H9 (cell line): ENCODE data around the gene MTA1. TPM values are rescaled to one million over a fixed set of nuclear protein-coding genes. Genes with fewer than 3 reads are reported as not detected.

Source experiments
- DNase-seq: peaks from one replicate; pipeline ENCODE4 v3.0.0-alpha.2; 2017
- H2AFZ ChIP-seq: one replicate; pipeline ENCODE4 v1.6.1; 2013; ENCODE audit warnings: mild to moderate bottlenecking, low read length, control low read depth, moderate library complexity
- H2AK5ac ChIP-seq: 2 replicates; pipeline ENCODE4 v1.6.1; 2013; ENCODE audit warnings: low read length, control low read depth, mixed read lengths; ENCODE audit not compliant: insufficient read length
- H2BK120ac ChIP-seq: one replicate; pipeline ENCODE4 v1.6.1; 2013; ENCODE audit warnings: low read depth, mild to moderate bottlenecking, low read length, control low read depth, inconsistent platforms; ENCODE audit not compliant: poor library complexity, severe bottlenecking
- H2BK12ac ChIP-seq: 2 replicates; pipeline ENCODE4 v1.6.1; 2013; ENCODE audit warnings: low read length, control low read depth, mixed read lengths, low read depth; ENCODE audit not compliant: insufficient read length
- H2BK15ac ChIP-seq: 2 replicates; pipeline ENCODE4 v1.6.1; 2013; ENCODE audit warnings: low read depth, low read length, control low read depth
- H2BK20ac ChIP-seq: one replicate; pipeline ENCODE4 v1.6.1; 2013; ENCODE audit warnings: low read depth, mild to moderate bottlenecking, low read length, control low read depth, inconsistent platforms; ENCODE audit not compliant: poor library complexity, severe bottlenecking
- H2BK5ac ChIP-seq: 2 replicates; pipeline ENCODE4 v1.6.1; 2013; ENCODE audit warnings: low read length, control low read depth, mixed read lengths; ENCODE audit not compliant: insufficient read length
- H3K14ac ChIP-seq: 2 replicates; pipeline ENCODE4 v1.6.1; 2013; ENCODE audit warnings: low read length, control low read depth; ENCODE audit not compliant: insufficient read depth
- H3K18ac ChIP-seq: 2 replicates; pipeline ENCODE4 v1.6.1; 2013; ENCODE audit warnings: low read depth, mild to moderate bottlenecking, mixed read lengths, low read length, control low read depth; ENCODE audit not compliant: insufficient read length
- H3K23ac ChIP-seq: 2 replicates; pipeline ENCODE4 v1.6.1; 2013; ENCODE audit warnings: low read length, control low read depth, mixed read lengths, low read depth; ENCODE audit not compliant: insufficient read length
- H3K23me2 ChIP-seq: 2 replicates; pipeline ENCODE4 v1.6.1; 2013; ENCODE audit warnings: low read depth, mild to moderate bottlenecking, mixed read lengths, low read length, control low read depth; ENCODE audit not compliant: insufficient read length, poor library complexity, severe bottlenecking
- H3K27ac ChIP-seq: 2 replicates; pipeline ENCODE4 v1.5.1; 2013; ENCODE audit warnings: low read length, control low read depth, mixed read lengths, low read depth; ENCODE audit not compliant: insufficient read length
- H3K27me3 ChIP-seq: 2 replicates; pipeline ENCODE4 v1.6.1; 2013; ENCODE audit warnings: low read length, control low read depth, inconsistent platforms; ENCODE audit not compliant: insufficient read depth
- H3K4ac ChIP-seq: 2 replicates; pipeline ENCODE4 v1.6.1; 2013; ENCODE audit warnings: low read depth, mild to moderate bottlenecking, control low read depth, inconsistent platforms, low read length, moderate library complexity
- H3K4me1 ChIP-seq: 2 replicates; pipeline ENCODE4 v1.6.1; 2013; ENCODE audit warnings: low read length, control low read depth, inconsistent platforms; ENCODE audit not compliant: insufficient read depth
- H3K4me2 ChIP-seq: 2 replicates; pipeline ENCODE4 v1.6.1; 2013; ENCODE audit warnings: low read length, control low read depth, mixed read lengths; ENCODE audit not compliant: insufficient read length, insufficient read depth
- H3K56ac ChIP-seq: 2 replicates; pipeline ENCODE4 v1.6.1; 2013; ENCODE audit warnings: low read depth, mild to moderate bottlenecking, mixed read lengths, low read length, control low read depth; ENCODE audit not compliant: insufficient read length
- H3K79me1 ChIP-seq: 2 replicates; pipeline ENCODE4 v1.6.1; 2013; ENCODE audit warnings: low read depth, mild to moderate bottlenecking, moderate library complexity, low read length, control low read depth, inconsistent platforms; ENCODE audit not compliant: insufficient read depth, poor library complexity, severe bottlenecking
- H3K79me2 ChIP-seq: 2 replicates; pipeline ENCODE4 v1.6.1; 2013; ENCODE audit warnings: low read length, control low read depth, inconsistent platforms; ENCODE audit not compliant: insufficient read depth
- H3K9ac ChIP-seq: 2 replicates; pipeline ENCODE4 v1.6.1; 2013; ENCODE audit warnings: low read length, control low read depth, mixed read lengths; ENCODE audit not compliant: insufficient read length; ENCODE audit errors: extremely low read depth
- H3K9me3 ChIP-seq: one replicate; pipeline ENCODE4 v1.6.1; 2013; ENCODE audit warnings: low read depth, low read length, inconsistent platforms; ENCODE audit not compliant: control insufficient read depth
- H3T11ph ChIP-seq: one replicate; pipeline ENCODE4 v1.6.1; 2013; ENCODE audit warnings: mild to moderate bottlenecking, low read length, control low read depth, inconsistent platforms
- H4K20me1 ChIP-seq: one replicate; pipeline ENCODE4 v1.6.1; 2013; ENCODE audit not compliant: control insufficient read depth, insufficient read length, insufficient read depth
- H4K5ac ChIP-seq: 2 replicates; pipeline ENCODE4 v1.6.1; 2013; ENCODE audit warnings: low read depth, mild to moderate bottlenecking, mixed read lengths, low read length, control low read depth; ENCODE audit not compliant: insufficient read length
- H4K8ac ChIP-seq: replicated peaks from 2 replicates; pipeline ENCODE4 v1.6.1; 2013; ENCODE audit warnings: low read length, control low read depth, mixed read lengths, low read depth; ENCODE audit not compliant: insufficient read length
- H4K91ac ChIP-seq: 2 replicates; pipeline ENCODE4 v1.6.1; 2013; ENCODE audit warnings: low read depth, mild to moderate bottlenecking, moderate library complexity, mixed read lengths, low read length, control low read depth; ENCODE audit not compliant: insufficient read length
- H3K27ac Mint-ChIP-seq, 3 experiments: 2 replicates in 2 of 3; 3 replicates in 1 of 3; pipeline ENCODE4 v1.8.0; 2020 to 2021; ENCODE audit warnings: mixed read lengths in 3 of 3, mild to moderate bottlenecking in 1 of 3, moderate library complexity in 1 of 3
- H3K27me3 Mint-ChIP-seq: 2 replicates; pipeline ENCODE4 v1.8.0; 2021; ENCODE audit warnings: low read depth, mild to moderate bottlenecking, moderate library complexity, mixed read lengths
- H3K36me3 Mint-ChIP-seq, 3 experiments: 2 replicates in 2 of 3; 3 replicates in 1 of 3; pipeline ENCODE4 v1.8.0; 2020 to 2021; ENCODE audit warnings: low read depth in 3 of 3, mixed read lengths in 3 of 3; ENCODE audit not compliant: insufficient read depth in 1 of 3
- H3K4me1 Mint-ChIP-seq, 2 experiments: 2 replicates each; pipeline ENCODE4 v1.8.0; 2020; ENCODE audit warnings: mixed read lengths in 2 of 2
- H3K4me3 Mint-ChIP-seq, 2 experiments: 2 replicates in 1 of 2; 3 replicates in 1 of 2; pipeline ENCODE4 v1.8.0; 2020 to 2021; ENCODE audit warnings: mild to moderate bottlenecking in 2 of 2, mixed read lengths in 2 of 2, moderate library complexity in 1 of 2
- H3K9me3 Mint-ChIP-seq, 2 experiments: 2 replicates in 1 of 2; 3 replicates in 1 of 2; pipeline ENCODE4 v1.8.0; 2020; ENCODE audit warnings: mild to moderate bottlenecking in 2 of 2, mixed read lengths in 2 of 2, moderate library complexity in 1 of 2
- WGBS: extraction: QIAGEN DNeasy Blood & Tissue Kit; methylation state at CpG from one replicate; pipeline ENCODE4 v1.1.7; 2013; ENCODE audit warnings: missing lambda C conversion rate, low lambda C conversion rate, mixed read lengths; ENCODE audit not compliant: insufficient read length; ENCODE audit errors: extremely low coverage; 5-methylcytosine and 5-hydroxymethylcytosine counted together
- total RNA-seq: library from RNA; stranded (reverse); gene quantifications from 2 replicates; pipeline ENCODE4 v1.2.1, GENCODE V29; 2021
- TF ChIP-seq, protein P1 (sequence below): fragments of 200-600 bp; sonication (generic); conservative IDR thresholded peaks from 3 replicates; pipeline ENCODE4 v1.8.0; 2021; ENCODE audit warnings: antibody characterized with exemption, mild to moderate bottlenecking

The MTA1 gene
- total RNA-seq, 1 experiment from 2014 or later, result 230 TPM

DNA sequence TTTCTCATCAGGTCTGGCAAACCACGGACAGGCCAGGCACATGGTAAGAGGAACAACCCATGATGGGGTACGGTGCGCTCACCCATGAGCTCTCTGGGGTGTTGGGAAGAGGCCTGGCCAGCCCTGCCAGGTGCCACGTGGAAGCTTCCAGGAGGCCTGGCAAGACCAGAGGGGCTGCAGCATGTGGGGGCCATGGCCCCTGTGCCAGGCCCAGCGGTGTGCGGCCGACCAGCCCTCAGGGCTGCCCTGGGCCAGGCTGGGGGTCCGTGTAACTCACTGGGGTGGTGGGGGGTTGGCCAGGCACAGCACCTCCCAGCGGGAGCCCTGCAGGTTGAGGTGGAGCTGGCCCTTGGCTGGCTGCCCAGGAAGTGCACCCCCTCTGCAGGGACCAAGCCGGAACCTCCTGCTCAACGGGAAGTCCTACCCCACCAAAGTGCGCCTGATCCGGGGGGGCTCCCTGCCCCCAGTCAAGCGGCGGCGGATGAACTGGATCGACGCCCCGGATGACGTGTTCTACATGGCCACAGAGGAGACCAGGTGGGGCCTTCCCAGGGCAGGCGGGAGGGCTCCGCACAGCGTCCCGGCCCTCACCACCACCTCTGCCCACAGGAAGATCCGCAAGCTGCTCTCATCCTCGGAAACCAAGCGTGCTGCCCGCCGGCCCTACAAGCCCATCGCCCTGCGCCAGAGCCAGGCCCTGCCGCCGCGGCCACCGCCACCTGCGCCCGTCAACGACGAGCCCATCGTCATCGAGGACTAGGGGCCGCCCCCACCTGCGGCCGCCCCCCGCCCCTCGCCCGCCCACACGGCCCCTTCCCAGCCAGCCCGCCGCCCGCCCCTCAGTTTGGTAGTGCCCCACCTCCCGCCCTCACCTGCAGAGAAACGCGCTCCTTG, 50.1 kb downstream of the MTA1 start:
- TF ChIP-seq, protein P1, sequence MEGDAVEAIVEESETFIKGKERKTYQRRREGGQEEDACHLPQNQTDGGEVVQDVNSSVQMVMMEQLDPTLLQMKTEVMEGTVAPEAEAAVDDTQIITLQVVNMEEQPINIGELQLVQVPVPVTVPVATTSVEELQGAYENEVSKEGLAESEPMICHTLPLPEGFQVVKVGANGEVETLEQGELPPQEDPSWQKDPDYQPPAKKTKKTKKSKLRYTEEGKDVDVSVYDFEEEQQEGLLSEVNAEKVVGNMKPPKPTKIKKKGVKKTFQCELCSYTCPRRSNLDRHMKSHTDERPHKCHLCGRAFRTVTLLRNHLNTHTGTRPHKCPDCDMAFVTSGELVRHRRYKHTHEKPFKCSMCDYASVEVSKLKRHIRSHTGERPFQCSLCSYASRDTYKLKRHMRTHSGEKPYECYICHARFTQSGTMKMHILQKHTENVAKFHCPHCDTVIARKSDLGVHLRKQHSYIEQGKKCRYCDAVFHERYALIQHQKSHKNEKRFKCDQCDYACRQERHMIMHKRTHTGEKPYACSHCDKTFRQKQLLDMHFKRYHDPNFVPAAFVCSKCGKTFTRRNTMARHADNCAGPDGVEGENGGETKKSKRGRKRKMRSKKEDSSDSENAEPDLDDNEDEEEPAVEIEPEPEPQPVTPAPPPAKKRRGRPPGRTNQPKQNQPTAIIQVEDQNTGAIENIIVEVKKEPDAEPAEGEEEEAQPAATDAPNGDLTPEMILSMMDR, result no peak
- H2BK12ac ChIP-seq, result no peak overlapping the region
- H3K56ac ChIP-seq, result no peak overlapping the region
- H3K27ac Mint-ChIP-seq, result peak overlapping the region in 1 of 3 experiments; percentile 28; a peak in 1 of 7 replicates
- H2AK5ac ChIP-seq, result no peak overlapping the region
- H2AFZ ChIP-seq, result no peak overlapping the region
- H3K4me2 ChIP-seq, result no peak overlapping the region
- H3K36me3 Mint-ChIP-seq, result peaks cover 1 to 10% (median 4%) of the 10 kb centered on the region in 3 experiments; a peak in 3 of 7 replicates
- H2BK15ac ChIP-seq, result no peak overlapping the region
- no peaks in the 10 kb centered on the region; the same call in 1 of the 2 replicates for H3K4me1 ChIP-seq
- H2BK5ac ChIP-seq, result no peak overlapping the region
- no CpG with 5 or more reads among the region's 54 CpGs for WGBS
- no peak overlapping the region for H2BK120ac ChIP-seq
- H2BK20ac ChIP-seq, result no peak overlapping the region
- H4K5ac ChIP-seq, result no peak overlapping the region
- H3K27me3 Mint-ChIP-seq, result no peaks in the 10 kb centered on the region
- H3K9me3 Mint-ChIP-seq, result no peaks in the 10 kb centered on the region
- no peaks in the 10 kb centered on the region for H3K9me3 ChIP-seq
- H3K18ac ChIP-seq, result no peak overlapping the region
- H3K4ac ChIP-seq, result no peak overlapping the region
- no peak overlapping the region for H3K23ac ChIP-seq
- DNase-seq, result peak; percentile 70
- peaks cover 2 to 7% of the 10 kb centered on the region in 2 experiments; a peak in 2 of 4 replicates for H3K4me1 Mint-ChIP-seq
- no peaks in the 10 kb centered on the region for H3K79me2 ChIP-seq
- no peak overlapping the region for H4K8ac ChIP-seq
- H3T11ph ChIP-seq, result no peak overlapping the region
- no peak overlapping the region for H3K27ac ChIP-seq
- H3K9ac ChIP-seq, result no peak overlapping the region
- no peak overlapping the region for H3K4me3 Mint-ChIP-seq
- no peaks in the 10 kb centered on the region for H4K20me1 ChIP-seq
- no peaks in the 10 kb centered on the region for H3K27me3 ChIP-seq
- H4K91ac ChIP-seq, result no peak overlapping the region
- no peaks in the 10 kb centered on the region for H3K23me2 ChIP-seq
- H3K14ac ChIP-seq, result no peak overlapping the region
- no peaks in the 10 kb centered on the region for H3K79me1 ChIP-seq
